Stimulated activated CD8-positive, alpha-beta memory T cell treated with anti-CD3 and anti-CD28 coated beads, Interleukin-2, amount 100 ng/mL, for 1 hour (primary cell): ENCODE results near the gene CHRNE.
"Not testable (repeated sequence)": the region's sequence is repeated elsewhere in the genome, so short reads cannot be mapped to it uniquely, and the experiment has no call there.

Experiments used
- DNase-seq, 2 donors: peaks; one replicate each; pipeline ENCODE4 v3.0.0-alpha.2; 2020; ENCODE audit warnings: low read depth in 2 of 2

CHRNE gene

GRCh38 chr17:4887581-4887980, 15.3 kb downstream of the CHRNE start:
- no peak for DNase-seq

GRCh38 chr17:4886830-4887229, 16.1 kb downstream of the CHRNE start:
- no peak for DNase-seq

- DNase-seq = no peak
Measured at GRCh38 chr17:4884489-4884888, 18.4 kb downstream of the CHRNE start.

GRCh38 chr17:4881761-4882555, 20.9 kb downstream of the CHRNE start:
- peak in 1 of 2 donors; percentile 56 for DNase-seq

GRCh38 chr17:4880857-4881256, 22.0 kb downstream of the CHRNE start:
- DNase-seq = no peak

GRCh38 chr17:4879601-4880000, 23.3 kb downstream of the CHRNE start:
- DNase-seq = no peak

- DNase-seq = no peak
Measured at GRCh38 chr17:4877089-4877488, 25.8 kb downstream of the CHRNE start.

- DNase-seq = no peak
Measured at GRCh38 chr17:4872786-4873185, 30.1 kb downstream of the CHRNE start.

GRCh38 chr17:4870855-4871254, 32.0 kb downstream of the CHRNE start:
- DNase-seq = no peak

GRCh38 chr17:4869058-4869998, 33.6 kb downstream of the CHRNE start:
- DNase-seq = not testable (repeated sequence)

- not testable (repeated sequence) for DNase-seq
Measured at GRCh38 chr17:4867535-4867934, 35.4 kb downstream of the CHRNE start.

- DNase-seq = no peak
Measured at GRCh38 chr17:4863321-4863720, 39.6 kb downstream of the CHRNE start.

- no peak for DNase-seq
Measured at GRCh38 chr17:4862720-4863119, 40.2 kb downstream of the CHRNE start.

GRCh38 chr17:4861052-4861451, 41.8 kb downstream of the CHRNE start:
- no peak for DNase-seq

GRCh38 chr17:4860651-4861050, 42.2 kb downstream of the CHRNE start:
- DNase-seq = no peak

- no peak for DNase-seq
Measured at GRCh38 chr17:4859816-4860625, 42.9 kb downstream of the CHRNE start.

GRCh38 chr17:4858882-4859260, 44.0 kb downstream of the CHRNE start:
- DNase-seq = no peak

GRCh38 chr17:4858068-4858881, 44.6 kb downstream of the CHRNE start:
- DNase-seq = no peak

GRCh38 chr17:4857347-4857746, 45.6 kb downstream of the CHRNE start:
- not testable (repeated sequence) for DNase-seq

- DNase-seq = no peak
Measured at GRCh38 chr17:4856937-4857314, 46.0 kb downstream of the CHRNE start.

GRCh38 chr17:4856271-4856936, 46.5 kb downstream of the CHRNE start:
- no peak for DNase-seq
